ENCODE data around the gene CXCL17.

The CXCL17 gene

GRCh38 chr19:42386974-42387707, 55.6 kb downstream of the CXCL17 start:
- peak; percentile 41 for DNase-seq (ENCODE audit: low read depth)
- TF ChIP-seq CTCF (conservative IDR thresholded peaks at IDR 0.05; ENCODE audit: low read depth, low read length), result peak; percentile 47
- peak overlapping the region; percentile 49 for H3K4me3 ChIP-seq (ENCODE audit: low read depth, low read length)

GRCh38 chr19:42380155-42380554, 62.6 kb downstream of the CXCL17 start:
- no peak for DNase-seq (ENCODE audit: low read depth)
- TF ChIP-seq CTCF (conservative IDR thresholded peaks at IDR 0.05; ENCODE audit: low read depth, low read length), result no peak
- no peak overlapping the region for H3K4me3 ChIP-seq (ENCODE audit: low read depth, low read length)

Measured in choroid plexus epithelial cell (primary cell).